CD4-positive, alpha-beta T cell treated with Interleukin-6 at 100 ng/mL for 8 hours (primary cell): Measurements from ENCODE around the gene MEP1B.
"Not testable (repeated sequence)": the region's sequence is repeated elsewhere in the genome, so short reads cannot be mapped to it uniquely, and the experiment has no call there.

Source experiments
- DNase-seq: peaks from one replicate; pipeline ENCODE4 v3.0.0-alpha.2; 2020; ENCODE audit warnings: mixed read lengths, low spot score

MEP1B gene

DNA sequence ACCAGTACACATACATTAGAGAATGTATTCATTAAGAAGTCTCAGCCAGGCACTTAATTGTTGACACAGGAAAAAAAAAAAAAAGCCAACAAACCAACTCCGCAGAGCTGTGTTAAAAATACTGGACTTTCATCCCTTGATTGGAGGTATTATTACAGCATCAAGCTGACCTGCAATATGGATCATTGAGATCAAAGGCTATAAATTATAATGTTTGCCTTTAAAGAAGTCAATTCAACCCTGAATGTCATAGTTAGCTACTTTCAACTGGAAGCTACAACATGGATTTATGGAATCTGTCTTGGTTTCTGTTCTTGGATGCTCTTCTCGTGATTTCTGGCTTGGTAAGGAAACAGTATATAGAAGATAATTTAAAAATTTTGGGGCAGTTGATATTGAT is at the start of gene MEP1B:
Gene MEP1B (plus strand): TSS at position 250 of the 400 bp plus-strand sequence. CDS start 32 bp downstream, at position 282.
- no peak for DNase-seq

DNA sequence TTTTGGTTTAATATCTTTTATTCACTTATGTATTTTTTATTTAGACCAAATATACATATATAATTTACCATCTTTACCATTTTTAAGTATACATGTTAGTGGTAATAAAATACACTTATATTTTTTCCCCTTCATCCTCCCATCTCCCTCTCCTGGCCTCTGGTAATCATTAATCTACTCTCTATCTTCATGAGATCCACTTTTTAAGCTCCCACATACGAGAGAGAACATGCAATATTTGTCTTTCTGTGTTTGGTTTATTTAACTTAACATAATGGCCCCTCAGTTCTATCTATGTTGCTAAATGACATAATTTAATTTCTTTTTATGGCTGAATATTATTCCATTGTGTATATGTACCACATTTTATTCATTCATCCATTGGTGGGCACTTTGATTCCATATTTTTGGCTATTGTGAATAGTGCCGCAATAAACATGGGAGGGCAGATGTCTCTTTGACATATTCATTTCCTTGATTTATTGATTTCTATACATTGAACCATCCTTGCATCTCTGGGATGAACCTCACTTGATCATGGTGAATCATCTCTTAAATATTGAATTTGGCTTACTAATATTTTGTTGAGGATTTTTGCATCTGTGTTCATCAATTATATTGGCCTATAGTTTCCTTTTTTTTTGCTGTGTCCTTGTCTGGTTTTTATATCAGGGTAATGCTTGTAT is 41.5 kb upstream of the MEP1B start:
- DNase-seq = no peak

DNA sequence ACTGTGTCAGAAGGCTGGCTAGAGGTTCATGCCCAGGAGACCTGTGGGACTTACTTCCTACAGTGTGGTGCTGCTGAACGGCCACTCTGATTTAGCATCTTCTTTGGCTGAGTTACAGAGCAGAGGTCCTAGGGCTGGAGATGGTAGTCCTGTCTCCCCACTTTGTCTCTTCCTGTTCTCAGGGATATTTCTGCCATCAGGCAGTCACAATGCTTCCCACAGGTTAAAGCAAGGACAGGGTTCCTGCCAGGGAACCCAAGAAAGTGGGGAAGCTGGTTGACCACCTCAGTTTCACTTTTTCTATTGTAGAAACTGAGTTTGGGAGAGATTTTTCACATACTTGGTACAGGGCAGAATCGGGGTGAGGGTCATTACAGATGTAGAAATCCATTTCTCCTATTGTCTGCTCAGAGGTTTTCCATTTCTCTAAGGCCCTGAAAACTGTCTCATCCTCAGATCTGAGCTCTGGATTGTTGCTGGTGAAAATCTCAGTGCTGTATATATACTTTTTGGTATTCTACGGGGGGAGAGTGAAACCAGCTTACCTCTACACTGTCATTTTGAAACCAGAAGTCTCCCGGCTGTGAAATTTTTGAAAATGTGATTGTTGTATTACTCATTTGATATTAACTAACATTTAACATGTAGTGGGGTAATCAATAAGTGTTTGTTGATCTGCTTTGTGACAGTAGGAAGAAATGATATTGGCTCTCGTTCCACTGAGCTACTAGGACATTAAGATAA is 37.0 kb upstream of the MEP1B start:
- DNase-seq = no peak

DNA sequence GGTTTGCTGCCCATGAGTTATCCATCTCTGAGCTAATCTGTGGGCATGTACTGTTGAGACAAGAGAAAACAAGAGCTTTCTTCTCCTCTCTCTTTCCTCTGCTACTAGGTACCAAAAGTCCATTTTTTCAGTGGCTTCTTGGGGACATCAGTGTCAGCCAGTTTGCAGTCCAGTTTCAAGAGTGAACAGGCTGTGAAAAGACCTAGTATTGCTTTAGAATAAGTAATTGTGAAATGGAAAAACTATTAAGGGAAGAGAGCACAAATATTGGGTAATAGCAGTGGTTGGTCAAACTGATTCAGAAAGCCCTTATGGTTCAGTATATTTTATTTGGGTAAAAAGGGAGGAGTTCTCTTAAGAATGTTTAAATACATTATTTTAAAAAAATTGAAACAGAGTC is 33.0 kb upstream of the MEP1B start:
- no peak for DNase-seq

DNA sequence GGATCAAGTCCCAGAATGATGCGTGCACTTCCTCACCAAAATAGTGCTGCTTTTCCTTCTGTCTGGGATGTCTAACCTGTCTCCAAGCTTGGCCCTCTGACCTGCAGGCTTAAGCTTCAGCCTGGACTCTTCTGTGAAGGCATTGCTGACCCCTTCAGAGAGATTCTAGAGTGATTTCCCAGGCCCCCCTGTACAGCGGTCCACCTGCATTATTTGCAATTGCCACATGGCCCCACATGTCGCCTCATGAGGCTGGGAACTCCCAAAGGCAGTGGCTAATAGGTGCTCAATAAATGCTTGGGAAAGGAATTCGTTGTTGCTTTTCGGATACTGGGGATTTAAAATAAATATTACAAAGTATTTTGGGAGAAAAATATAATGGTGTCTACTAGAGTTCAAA is 32.3 kb upstream of the MEP1B start:
- DNase-seq = no peak

DNA sequence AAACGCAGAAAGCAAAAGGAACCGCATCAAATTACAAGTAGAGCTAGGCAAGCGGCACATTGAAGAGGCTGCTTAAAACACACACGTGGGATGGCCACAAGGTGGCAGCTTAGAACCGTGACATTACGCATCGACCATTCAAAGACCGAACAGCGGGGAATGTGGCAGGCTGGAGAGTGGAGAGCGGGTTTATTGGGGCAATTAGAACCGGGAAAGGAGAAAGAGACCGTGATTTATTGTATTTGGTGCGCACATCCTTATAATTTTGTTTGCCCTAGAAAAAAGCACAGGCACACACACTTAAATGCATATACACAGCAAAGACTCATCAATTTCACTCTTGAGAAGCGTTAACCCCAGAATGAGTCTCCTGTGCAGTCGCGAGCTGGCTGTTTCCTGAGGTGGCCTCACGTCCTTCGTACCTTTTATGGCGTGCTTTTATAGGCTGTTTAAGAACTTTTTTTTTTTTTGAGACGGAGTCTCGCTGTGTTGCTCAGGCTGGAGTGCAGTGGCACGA is 31.7 kb upstream of the MEP1B start:
- DNase-seq = peak; percentile 72

DNA sequence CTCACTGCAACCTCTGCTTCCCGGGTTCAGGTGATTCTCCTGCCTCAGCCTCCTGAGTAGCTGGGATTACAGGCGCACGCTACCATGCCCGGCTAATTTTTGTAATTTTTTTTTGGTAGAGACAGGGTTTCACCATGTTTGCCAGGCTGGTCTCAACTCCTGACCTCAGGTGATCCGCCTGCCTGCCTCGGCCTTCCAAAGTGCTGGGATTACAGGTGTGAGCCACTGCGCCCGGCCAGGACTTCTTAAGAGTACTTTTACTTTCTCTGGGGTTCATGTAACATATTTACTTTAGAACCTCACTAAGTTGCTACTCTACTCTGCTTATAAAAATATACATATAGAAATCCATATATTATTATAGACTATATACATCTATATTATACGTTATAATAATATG is 31.2 kb upstream of the MEP1B start:
- DNase-seq = not testable (repeated sequence)

DNA sequence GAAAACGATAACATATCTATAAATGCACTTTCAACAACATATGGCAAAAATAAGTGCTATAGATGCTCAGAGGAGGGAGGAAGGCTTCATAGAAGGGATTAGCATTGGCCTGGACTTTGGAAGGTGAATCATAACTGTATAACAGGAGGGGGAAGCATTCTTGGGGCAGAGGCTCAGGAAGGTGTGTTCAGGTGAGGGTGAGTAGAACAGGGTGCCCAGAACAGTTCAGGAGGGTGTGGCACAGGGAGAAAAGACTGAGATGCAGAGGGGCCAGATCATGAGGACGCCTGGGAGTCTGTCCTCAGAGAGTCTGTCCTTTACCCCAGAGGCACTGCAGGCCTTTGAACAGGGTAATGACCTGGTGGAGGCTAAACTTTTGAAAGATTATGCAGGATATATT is 29.3 kb upstream of the MEP1B start:
- DNase-seq = no peak

DNA sequence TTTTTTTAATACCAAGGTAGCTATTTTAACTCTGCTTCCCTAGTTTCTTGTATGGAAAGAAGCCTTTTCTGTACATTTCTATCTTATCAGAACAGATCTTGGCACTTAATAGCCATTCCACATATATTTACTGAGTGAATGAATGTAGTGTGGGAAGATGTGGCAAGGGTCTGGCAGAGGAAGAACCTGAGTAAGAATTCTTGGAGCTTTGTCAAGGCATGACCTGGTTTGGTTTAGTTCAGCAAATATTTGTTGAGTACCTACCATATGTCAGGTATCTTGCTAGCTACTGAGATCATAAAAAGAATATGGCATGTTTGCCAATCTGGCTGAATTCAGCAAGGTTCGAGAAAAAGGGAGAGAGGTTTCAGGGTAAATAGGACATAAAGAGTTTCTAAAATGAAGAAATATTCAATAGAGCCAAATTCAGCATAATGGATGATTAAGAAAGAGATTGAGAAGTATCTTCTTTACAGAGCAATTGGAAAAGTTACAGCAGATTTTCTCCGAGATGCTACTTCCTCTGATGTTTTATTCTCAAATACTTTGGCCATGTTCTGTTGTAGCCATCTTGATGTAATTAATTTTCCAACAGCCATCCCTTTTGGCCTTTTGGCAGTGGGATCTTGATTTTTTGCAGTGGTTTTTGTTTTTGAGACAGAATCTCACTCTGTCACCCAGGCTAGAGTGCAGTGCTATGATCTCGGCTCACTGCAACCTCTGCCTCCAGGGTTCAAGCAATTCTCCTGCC is 21.7 kb upstream of the MEP1B start:
- no peak for DNase-seq

GRCh38 chr18:32173654-32174053 is 16.2 kb upstream of the MEP1B start:
- DNase-seq = no peak

DNA sequence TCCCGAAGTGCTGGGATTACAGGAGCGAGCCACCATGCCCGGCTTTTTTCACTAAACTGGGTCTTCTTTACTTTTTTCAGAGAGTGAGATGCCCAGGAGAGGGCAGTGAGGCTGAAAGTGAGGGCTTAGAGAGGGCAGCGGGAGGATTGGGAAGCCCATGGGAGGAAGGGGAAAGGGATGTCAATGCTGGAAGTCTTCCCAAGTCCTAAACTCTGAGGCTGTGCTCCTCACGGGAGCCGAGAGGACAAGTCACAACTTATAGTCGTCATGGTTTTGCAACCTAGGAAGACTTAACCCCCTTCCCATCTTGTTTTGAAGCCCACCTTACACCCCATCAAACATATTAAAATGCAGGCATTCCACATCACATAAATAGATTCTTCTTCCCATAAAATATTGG is 15.1 kb upstream of the MEP1B start:
- DNase-seq = no peak

GRCh38 chr18:32175265-32175664 is 14.6 kb upstream of the MEP1B start:
- DNase-seq = no peak

DNA sequence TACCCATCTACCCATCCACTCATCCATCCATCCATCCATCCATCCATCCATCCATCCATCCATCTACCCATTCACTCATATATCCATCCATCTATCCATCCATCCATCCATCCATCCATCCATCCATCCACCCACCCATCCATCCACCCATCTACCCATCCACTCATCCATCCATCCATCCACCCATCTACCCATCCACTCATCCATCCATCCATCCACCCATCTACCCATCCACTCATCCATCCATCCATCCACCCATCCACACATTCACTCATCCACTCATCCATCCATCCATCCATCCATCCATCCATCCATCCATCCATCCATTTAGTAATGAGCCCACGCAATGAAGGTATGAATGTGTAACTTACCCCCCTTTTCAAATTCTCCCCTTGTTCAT is 13.1 kb upstream of the MEP1B start:
- not testable (repeated sequence) for DNase-seq

DNA sequence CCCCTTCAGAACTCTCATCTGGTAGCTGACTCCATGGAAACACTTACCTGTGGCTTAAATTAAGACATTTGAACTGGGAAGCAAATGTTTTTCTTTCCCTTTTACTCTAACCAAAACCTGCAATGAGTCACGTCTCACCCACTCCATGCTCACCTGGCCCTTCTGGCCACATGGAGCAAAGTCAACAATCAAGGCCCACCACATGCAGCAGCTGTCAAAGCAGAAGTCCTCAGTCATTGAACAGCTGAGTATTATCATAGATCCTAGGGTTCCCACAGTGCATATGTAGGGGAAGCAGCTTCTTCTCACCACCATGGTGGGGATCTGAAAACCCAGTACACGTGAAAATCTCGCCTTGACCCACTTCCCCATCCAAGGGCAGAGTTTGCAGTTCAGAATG is 12.3 kb upstream of the MEP1B start:
- DNase-seq = no peak

DNA sequence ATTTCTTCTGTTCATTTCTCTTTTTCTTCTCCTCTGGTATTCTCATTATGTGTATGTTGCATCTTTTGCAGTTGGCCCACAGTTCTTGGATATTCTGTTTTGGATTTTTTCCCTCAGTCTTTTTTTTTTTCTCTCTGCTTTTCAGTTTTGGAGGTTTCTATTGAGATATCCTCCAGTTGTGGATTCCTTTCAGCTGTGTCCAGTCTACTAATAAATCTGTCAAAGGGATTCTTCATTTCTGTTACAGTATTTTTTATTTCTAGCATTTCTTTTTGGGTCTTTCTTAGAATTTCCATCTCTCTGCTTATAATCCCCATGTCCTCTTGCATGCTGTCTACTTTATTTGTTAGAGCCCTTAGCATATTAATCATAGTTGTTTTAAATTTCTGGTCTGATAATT is 6.3 kb upstream of the MEP1B start:
- DNase-seq = no peak

- DNase-seq = no peak
Observed at GRCh38 chr18:32190209-32190608, 370 bp downstream of the MEP1B start.

GRCh38 chr18:32195881-32196815 is 6.3 kb downstream of the MEP1B start:
- no peak for DNase-seq

- no peak for DNase-seq
Observed at GRCh38 chr18:32200766-32201165, 10.9 kb downstream of the MEP1B start.

- no peak for DNase-seq
Observed at GRCh38 chr18:32201948-32202672, 12.3 kb downstream of the MEP1B start.

GRCh38 chr18:32208023-32208422 is 18.2 kb downstream of the MEP1B start:
- no peak for DNase-seq

DNA sequence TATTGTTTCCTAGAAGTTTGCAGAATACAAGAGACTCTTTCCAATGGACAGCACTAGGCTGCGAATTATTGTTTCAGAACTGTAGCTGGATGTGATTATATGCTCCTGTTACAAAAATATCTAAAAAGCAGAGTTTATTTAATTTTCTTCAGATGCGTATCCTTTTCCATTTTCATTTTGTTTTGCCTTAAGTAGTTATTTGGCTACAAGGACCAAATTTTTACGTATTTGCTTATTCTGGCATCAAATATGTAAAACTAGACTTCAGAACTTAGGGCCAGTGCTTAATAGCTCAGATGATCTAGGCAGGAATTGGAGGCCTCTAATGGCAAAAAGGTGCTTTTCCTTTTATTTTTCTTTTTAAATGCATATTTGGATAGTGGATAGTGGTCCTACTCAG is 18.7 kb downstream of the MEP1B start:
- no peak for DNase-seq
